ENCODE data around the gene NINJ2.
A peak's percentile ranks its signal among the peaks of the same experiment; 100 is the strongest.
"Not testable (repeated sequence)": the region's sequence is repeated elsewhere in the genome, so short reads cannot be mapped to it uniquely, and the experiment has no call there.

The NINJ2 gene, protein sequence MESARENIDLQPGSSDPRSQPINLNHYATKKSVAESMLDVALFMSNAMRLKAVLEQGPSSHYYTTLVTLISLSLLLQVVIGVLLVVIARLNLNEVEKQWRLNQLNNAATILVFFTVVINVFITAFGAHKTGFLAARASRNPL

DNA sequence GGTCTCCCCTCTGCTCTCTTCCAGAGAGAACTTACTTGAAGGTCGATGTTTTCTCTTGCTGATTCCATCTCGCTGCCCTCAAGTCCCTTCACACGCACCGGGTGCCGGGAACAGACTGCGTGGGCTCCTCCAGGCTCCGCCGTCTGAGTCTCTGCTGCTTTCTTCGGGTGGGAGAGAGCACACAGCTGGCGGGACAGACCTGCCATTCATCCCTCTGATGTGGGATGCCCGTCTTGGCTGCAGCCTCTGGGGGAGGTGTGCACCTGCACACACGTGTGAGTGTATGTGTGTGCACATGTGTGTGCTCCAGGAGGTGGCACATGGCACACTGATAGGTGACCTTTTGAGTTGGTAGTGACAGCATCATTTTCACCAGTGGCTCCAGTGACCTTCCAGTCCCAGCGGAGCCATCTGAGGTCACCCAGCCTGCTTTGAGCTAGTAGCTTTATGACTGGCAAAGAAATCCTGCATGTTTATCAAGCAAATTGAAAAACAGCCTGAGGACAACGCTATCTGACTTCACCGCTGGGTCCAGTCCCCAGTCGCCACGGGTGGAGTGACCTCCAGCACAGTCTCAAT lies at the start of gene NINJ2:
Gene NINJ2, minus strand, starts transcription at position 153 of the 579 bp plus-strand sequence. Its CDS starts 85 bp downstream, at position 68.
- no peak for DNase-seq

DNA sequence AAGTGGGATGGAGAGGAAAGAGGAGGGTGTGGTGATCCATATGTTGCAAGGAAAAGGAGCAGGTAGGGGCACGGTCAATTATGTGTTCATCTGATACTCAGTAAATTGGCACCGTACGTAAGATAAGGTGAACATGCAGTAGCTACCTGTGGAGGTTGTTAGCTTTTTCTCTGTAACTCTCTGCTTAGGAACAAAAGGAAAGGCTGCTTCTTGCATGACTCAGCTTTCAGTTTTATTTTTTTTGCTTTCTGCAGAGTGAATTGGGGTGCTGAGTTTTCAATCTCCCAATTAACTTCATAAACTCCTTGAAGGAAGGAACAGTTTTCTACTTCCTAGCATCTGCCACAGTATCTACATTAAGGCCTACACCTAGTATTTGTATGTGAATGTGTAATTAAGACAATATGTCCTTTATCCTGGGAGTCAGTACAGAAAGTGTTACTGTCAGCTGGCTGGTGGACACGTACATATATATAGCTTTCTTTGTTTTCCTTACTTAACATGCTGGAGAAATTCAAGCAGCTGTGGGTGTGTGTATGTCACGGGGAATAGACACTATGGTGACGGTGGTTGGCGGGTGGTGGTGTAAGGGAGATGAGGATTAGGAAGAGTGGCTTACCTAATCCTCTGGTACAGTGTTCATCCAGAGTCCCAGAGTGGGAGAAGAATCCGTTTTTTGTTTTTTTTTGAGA lies 49.1 kb upstream of the NINJ2 start:
- no peak for DNase-seq

DNA sequence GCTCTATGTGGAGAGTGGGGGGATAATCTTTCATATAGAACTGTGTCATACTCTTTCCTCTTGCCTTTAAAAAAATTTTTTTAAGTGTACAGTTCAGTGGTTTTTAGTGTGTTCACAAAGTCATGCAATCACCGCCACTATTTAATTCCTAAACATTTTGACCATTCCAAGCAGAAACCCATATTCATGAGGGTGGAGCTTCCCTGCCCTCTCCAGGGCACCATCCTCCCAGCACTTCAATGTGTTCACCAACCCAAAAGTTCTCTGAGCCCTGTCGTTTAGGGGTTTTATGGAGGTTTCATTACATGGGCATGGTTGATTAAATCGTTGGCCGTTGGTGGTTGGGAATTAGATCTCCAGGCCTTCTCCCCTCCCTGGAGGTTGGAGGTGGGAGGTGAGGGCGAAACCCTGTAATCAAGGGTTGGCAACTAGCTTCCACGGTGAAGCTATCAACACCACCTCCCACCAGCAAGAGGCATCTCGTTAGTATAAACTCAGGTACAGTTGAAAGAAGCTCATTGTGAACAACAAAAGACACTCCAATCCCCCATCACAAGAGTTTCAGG lies 46.3 kb upstream of the NINJ2 start:
- no peak for DNase-seq

DNA sequence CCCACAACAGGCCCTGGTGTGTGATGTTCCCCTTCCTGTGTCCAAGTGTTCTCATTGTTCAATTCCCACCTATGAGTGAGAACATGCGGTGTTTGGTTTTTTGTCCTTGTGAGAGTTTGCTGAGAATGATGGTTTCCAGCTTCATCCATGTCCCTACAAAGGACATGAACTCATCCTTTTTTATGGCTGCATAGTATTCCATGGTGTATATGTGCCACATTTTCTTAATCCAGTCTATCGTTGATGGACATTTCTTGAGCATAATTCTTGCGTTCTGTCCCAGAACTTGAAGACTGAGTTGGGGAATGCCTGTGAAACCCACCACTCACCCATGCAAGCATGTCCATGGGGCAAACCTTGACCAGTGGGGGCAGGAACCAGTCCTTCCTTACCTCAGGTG lies 44.8 kb upstream of the NINJ2 start:
- not testable (repeated sequence) for DNase-seq

DNA sequence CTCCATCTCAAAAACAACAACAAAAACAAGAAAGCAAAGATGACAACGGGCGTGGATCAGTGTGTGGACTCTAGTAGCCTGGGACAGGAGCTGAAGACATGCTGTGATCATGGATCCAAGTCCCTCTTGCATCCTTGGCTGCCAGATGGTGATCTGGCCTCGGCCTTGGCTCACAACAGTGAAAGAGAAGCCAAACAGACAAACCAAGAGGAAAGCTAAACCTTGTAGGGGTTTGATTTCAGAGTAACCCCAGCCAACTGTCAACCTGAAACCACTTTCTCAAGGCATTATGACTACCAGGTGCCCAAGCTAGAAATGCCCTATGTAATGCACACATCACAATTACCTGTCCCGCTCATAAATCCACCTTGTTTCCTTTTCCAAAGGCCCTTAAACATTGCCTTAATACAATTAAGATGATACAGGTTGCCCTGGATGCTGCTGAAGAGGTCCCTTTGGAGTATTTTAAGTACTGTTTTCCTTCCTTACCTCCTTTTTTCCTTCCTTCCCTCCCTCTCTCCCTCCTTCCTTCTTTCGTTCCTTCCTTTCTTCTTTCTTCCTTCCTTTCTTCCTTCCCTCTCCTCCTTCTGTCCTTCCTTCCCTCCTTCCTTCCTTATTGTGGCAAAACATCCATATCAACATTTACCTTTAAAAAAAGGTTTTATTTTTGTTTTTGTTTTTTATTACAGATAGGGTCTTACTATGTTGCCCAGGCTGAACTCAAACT lies 41.4 kb upstream of the NINJ2 start:
- DNase-seq: no peak

DNA sequence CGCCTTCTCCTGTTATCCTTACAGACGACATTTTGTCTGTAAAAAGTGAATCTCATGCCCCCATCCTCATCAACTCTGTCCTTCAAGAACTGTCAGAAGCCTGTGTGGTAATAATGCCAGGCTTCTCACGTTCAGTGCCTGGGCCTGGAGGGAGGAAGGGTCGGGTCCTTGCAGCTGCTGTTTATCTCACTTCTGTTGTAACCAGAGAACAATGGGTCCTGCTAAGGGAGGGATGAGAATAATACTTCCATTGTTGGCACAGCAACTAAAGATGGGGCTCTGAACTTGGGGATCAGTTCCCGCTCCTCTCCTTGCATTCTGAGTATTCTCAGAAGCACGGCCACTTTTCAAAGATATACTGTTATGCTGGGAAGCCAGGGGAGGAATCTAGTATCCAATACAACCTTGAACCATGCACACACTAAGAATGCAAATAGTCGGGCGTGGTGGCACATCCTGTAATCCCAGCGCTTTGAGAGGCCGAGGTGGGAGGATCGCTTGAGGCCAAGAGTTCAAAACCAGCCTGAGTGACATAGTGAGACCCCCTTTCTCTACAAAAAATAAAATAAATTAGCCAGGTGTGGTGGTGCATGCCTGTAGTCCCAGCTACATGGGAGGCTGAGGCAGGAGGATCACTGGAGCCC lies 38.8 kb upstream of the NINJ2 start:
- no peak for DNase-seq

DNA sequence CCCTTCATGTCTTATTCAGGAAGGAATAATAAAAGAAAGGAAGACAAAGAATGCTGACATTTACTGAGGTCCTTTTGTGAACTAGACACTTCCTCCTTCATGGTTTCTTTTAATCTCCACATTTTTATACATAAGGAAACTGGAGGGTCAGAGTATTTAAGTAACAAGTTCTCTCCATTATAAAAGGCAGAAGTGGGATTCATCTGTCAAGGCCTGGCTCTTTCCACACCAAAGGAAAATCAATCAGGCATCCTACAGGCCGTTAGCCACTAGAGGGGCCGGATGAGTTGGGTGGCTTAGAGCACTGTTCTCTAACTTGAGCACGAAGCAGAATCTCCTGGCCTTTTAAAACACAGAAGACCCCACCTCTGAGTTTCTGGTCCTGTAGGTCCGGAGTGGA lies 36.8 kb upstream of the NINJ2 start:
- no peak for DNase-seq

DNA sequence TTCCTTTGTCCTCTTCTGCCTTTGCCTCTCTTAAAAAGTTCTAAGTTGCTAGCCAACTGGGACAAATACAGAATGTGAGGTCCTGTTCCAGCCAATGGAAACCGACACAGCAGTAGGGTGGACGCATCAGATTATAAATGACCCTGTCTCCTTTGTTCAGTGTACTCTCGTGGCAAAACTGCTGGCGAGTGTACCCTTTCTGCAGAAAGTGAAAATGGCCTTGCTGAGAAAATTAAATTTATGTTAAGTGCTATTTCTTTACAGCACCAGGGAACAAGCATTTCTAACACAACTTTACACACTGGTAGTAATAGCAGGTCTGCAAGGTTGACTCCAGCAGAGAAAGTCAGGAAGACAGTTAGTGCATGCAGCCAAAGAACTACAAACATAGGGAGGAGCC lies 35.0 kb upstream of the NINJ2 start:
- DNase-seq: not testable (repeated sequence)

DNA sequence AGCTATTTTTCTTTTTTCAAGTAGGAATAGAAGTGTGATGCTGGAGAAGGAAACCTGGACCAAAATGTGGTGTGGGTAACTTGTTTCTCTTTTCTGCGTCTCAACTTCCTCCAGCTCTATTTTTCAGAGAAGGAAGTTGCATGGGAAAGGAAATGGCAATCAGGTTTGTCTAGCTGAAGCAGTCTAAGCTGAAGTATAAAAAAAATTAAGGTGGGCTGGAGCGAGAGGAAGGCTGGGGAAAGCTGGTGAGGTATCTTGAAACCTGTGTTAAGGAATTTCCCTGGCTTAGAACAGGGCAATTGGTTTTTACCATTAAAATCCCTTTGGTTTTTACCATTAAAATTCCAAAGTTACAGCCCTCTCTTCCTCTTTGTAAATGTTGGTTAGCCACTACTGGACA lies 34.2 kb upstream of the NINJ2 start:
- no peak for DNase-seq

DNA sequence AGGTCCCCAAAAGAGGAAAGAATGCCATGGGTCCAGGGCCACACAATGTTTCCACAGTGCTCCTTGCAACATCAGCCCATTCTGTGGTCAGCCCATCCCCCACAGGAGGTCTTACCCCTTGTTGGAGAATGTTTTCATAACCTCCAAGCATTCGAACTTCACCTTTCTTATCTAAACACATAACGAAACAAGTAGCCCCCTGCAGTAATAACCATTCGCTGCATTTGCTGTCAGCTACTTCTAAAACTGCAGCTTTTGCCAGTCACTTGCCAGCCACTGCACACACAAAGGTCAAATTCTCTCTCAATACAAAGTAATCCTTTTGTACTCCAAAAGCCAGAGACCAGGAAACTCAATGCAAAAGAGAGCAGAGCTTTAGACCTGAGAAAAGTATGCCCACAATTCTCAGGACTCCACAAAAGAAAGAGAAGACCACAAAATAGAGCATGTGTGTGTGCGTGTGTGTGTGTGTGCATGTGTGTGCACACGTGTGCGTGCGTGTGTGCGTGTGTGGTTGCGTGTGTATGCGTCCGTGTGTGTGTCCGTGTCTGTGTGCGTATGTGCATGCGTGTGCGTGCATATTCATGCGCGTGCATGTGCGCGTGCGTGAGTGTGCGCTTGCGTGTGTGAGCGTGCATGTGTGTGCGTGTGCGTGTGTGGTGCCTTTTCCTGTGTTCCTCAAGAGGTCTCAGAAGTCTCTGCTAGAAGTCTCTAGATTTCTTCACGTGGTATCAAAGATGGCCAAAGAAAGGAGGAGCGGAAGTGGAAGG lies 31.7 kb upstream of the NINJ2 start:
- no peak for DNase-seq

DNA sequence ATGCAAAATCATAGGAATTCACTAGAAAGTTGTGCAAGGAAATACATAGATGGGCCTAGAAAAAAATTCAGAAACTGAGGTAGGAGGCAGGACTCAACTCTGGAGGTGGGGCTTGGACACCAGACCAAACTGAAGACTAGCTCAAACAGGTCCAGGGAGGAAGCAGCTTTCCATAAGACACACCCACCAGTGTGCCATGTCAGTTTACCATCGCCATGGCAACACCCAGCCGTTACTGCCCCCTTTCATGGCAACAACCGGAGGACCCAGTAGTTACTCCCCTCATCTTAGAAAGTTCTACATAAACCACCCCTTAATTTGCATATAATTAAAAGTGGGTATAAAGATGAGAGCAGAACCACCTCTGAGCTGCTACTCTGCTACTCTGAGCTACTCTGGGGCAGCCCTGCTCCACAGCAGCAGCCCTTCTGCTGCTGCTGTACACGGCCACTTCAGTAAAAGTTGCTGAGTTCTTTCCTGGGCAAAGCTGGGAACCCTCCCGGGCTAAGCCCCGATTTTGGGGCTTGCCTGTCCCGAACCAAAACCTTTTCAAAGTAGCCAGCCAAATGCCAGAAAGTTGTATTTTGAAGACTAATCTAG lies 30.8 kb upstream of the NINJ2 start:
- no peak for DNase-seq

DNA sequence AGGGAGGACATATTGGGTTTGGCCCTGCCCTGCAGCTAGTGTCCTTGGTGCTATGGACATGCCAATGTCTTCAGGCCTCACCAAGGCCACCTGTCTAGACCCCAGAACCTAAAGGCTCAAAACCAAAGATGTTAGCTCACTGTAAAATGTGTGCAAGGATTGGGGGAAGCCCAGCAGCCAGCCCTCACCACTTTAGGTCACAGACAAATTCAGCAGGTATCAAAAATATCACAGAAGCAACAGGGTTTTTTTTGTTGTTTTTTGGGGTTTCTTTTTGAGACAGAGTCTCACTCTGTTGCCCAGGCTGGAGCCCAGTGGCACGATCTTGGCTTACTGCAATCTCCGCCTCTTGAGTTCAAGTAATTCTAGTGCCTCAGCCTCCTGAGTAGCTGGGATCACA lies 29.0 kb upstream of the NINJ2 start:
- DNase-seq: no peak

DNA sequence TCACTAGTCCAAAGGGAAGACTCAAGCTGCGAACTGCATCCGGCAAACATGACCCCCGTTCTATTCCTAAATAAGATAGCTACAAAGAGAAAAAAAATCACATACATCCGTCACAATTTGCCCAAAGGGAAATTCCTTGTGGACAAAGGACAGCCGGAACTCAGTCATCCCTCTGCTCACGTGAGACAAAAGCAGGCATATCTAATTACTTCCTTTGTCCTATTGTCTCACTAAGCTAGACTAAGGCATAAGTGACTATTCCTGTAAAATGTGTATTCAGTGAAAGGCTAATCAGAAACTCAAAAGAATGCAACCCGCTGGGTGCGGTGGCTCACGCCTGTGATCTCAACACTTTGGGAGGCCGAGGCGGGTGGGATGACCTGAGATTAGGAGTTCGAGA lies 27.2 kb upstream of the NINJ2 start:
- DNase-seq: no peak

DNA sequence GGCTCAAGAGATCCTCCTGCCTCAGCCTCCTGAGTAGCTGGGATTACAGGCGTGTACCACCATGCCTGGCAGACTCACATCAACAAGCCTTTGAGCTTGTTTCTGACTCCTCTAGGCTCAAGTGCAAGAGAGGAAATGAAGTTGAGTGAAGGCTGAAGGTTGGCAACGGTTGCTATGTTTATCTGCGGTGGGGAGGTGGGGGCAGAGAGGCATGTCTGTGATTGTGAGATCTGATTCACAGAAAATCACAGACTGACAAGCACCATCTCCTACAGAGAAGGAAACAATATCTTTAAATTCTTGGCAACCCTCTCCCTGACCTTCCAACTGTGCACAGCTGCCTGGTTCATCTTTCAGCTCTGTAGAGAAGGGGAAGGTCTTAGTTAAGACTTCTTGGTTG lies 22.1 kb upstream of the NINJ2 start:
- DNase-seq: peak; percentile 85

DNA sequence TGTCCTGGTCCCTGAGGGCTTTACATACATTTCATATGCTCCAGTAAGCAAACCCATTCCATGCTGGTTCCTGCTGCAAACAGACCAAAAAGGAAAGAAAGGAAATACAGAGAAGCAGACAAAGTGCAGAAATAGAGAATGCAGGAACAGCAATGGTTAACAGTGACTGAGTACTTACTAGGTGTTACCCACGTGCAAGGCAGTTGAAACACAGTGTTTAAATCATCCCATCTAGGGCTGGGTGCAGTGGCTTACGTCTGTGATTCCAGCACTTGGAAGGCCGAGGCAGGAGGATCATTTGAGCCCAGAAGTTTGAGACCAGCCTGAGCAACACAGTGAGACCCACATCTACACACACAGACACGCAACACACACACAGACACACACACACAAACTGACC lies 21.2 kb upstream of the NINJ2 start:
- no peak for DNase-seq

DNA sequence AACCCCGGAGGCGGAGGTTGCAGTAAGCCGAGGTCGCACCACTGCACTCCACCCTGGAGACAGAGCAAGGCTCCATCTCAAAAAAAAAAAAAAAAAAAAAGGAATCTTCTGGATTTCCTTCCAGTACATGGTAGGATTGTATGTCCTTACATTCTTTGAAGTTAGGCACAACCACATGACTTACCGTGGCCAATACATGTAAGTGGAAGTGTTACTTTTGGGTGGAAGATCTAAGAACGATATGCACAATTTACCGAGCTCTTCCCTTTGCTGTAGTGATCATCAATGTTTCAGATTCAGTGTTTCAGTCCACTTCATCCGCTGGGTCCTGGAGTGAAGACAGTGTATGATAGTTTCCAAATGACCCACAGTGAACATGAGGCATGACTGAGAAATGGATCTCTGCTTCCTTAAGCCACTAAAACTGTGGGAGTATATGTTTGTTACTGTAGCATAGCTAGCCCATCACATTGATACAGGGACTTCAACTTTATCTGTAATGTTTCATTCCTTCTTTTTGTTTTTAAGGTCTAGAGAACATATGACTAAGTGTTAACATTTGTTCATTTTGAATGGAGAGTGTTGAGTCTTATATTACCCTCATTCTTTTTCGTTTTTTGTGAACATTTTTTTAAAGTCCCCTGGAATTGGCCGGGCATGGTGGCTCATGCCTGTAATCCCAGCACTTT lies 18.5 kb upstream of the NINJ2 start:
- no peak for DNase-seq

DNA sequence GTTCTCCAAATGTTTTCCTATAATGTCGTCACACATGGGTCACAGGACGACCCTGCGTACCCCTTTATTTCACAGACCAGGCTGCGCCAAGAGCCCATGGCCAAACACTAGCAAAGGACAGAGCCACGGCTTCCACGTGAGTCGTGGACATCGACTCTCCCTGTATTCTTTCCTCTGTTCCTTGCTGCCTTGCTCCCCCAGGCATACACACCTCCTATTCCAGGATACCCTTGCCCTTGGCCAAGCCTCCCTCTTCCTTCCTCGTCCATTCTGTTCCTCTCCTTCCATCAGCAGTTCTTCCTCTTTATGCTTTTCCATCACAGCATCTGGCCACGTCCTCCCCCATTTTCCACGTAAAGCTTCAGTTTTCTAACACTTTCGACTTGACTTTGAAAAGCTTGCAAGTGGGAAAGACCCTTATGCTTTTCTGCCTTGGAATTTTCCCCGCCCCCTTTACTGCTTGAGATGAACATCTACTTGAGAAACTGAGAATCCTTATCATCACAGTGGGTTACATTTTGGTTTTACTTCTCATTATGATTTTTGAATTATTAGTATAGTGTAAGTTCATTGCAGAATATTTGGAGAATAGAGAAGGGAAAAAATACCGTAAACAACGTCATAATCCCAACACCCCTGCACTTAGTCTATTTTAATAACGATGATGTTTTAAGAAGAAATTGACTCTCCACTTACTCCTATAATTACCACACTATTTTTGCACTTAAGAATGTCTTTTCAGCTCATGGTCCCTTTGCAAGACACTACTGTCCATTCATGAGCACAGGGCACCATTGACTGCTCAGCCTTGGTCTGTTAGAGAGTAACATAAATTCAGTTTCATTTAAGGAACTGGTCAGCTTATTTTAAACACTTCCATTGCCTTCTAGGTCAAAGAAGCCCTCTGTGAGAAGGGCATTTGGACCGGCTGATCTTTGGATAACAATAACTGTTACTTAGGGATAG lies 15.8 kb upstream of the NINJ2 start:
- no peak for DNase-seq

DNA sequence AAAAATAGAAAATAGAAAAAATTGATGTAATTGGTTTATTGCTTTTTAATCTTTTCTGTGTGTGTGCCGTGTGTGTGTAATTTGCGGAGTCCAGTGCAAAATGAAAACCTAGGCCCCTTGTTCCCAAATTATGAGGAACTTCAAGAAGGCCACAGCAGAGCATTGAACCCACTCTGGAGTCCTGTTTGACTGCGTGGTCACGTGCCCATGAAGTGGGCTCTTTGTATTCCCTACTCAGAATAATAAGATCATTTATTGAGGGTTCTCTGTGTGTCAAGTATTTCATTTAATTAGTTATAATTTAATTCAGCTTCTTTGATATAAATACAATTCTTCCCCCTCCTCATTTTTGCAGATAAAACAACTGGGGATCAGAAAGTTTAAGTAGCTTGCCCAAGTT lies 12.3 kb upstream of the NINJ2 start:
- DNase-seq: no peak

DNA sequence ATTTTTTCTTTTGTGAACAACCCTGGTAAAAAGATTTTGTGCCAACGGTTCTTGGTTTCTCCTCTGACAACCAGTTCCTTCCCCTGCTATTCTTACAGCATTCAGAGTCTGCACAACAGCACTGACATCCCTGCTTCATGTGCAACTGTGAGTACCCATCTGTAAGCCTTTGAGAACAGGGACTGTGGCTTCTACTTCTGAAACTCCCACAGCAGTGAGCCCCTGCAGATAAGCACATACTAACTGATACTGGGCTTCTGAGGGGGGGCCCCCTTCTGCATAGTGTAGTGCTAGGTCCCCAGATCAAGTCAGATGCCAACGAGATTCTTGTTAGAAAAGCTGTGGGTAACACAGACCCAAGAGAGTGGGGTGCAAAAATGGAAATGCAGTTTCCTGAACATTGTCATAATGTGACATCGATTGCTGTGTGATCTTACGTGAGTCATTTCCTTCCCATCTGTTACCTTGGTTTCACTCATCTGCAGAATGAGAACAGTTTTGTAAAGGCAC lies 11.1 kb upstream of the NINJ2 start:
- DNase-seq: peak; percentile 59

DNA sequence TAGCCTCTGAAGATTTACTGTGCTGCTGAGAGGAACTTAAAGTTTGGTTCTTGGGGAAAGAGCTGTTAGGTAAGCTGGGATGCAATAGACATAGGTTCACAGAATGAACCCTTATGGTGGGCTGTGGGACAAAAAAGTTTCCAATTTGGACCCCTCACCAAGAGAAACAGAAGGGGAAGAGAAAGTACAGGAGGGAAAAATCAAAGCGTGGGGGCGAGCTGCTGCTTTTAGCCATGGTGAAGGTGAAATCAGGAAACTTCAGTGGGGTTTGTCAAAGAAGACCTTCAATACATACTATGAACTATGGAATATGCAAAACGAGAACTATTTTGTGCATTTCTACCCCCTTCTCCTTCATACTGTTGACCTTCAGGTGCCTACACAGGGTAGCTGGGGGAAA lies 10.6 kb upstream of the NINJ2 start:
- DNase-seq: no peak

Measured in CD4-positive, alpha-beta T cell treated with Interleukin-6 for 4 hours (primary cell).